Measurements from ENCODE around the gene RABGAP1L.

GRCh38 chr1:174448974-174449373 lies 289.7 kb downstream of the RABGAP1L start:
- TF ChIP-seq, protein P1, sequence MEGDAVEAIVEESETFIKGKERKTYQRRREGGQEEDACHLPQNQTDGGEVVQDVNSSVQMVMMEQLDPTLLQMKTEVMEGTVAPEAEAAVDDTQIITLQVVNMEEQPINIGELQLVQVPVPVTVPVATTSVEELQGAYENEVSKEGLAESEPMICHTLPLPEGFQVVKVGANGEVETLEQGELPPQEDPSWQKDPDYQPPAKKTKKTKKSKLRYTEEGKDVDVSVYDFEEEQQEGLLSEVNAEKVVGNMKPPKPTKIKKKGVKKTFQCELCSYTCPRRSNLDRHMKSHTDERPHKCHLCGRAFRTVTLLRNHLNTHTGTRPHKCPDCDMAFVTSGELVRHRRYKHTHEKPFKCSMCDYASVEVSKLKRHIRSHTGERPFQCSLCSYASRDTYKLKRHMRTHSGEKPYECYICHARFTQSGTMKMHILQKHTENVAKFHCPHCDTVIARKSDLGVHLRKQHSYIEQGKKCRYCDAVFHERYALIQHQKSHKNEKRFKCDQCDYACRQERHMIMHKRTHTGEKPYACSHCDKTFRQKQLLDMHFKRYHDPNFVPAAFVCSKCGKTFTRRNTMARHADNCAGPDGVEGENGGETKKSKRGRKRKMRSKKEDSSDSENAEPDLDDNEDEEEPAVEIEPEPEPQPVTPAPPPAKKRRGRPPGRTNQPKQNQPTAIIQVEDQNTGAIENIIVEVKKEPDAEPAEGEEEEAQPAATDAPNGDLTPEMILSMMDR (IDR thresholded peaks at IDR 0.05): no peak
- no peak for TF ChIP-seq POLR2A (IDR thresholded peaks at IDR 0.05)
- TF ChIP-seq POLR2AphosphoS5 (IDR thresholded peaks at IDR 0.05): no peak
- TF ChIP-seq EP300 (IDR thresholded peaks at IDR 0.05): no peak
